HepG2 (cell line): ENCODE data around the gene NR1H3. TPM values are rescaled to one million over a fixed set of nuclear protein-coding genes. Genes with fewer than 3 reads are reported as not detected.

ENCODE experiments used
- ARNT2 ChIP-seq: sonication (generic); formaldehyde crosslinking; IDR thresholded peaks from 2 replicates; pipeline ENCODE4 v1.8.0; 2022; ENCODE audit warnings: mild to moderate bottlenecking, low read depth, missing genetic modification reagents, moderate library complexity
- FOXA3 ChIP-seq: IDR thresholded peaks from 2 replicates; pipeline ENCODE4 v1.6.1; 2016; ENCODE audit warnings: missing genetic modification reagents, missing compliant biosample characterization
- GTF3A ChIP-seq: sonication (generic); formaldehyde crosslinking; conservative IDR thresholded peaks from 2 replicates; pipeline ENCODE4 v1.4.0; 2020; ENCODE audit warnings: mild to moderate bottlenecking, missing genetic modification reagents
- KDM2A ChIP-seq: sonication (generic); formaldehyde crosslinking; IDR thresholded peaks from 2 replicates; pipeline ENCODE4 v1.4.0; 2020; ENCODE audit warnings: low read depth, missing genetic modification reagents, borderline replicate concordance
- MIXL1 ChIP-seq: IDR thresholded peaks from 2 replicates; pipeline ENCODE4 v1.6.1; 2016
- NFE2L2 ChIP-seq: fragments of 150-350 bp; IDR thresholded peaks from 2 replicates; pipeline ENCODE4 v1.6.1; 2014; ENCODE audit warnings: low read length
- RARG ChIP-seq: sonication (generic); formaldehyde crosslinking; IDR thresholded peaks from 2 replicates; pipeline ENCODE4 v1.4.0; 2020; ENCODE audit warnings: low read depth, mild to moderate bottlenecking, missing genetic modification reagents
- SAP130 ChIP-seq: IDR thresholded peaks from 2 replicates; pipeline ENCODE4 v1.6.1; 2016; ENCODE audit warnings: low read depth
- SRY ChIP-seq: sonication (generic); formaldehyde crosslinking; IDR thresholded peaks from 2 replicates; pipeline ENCODE4 v1.8.0; 2022; ENCODE audit warnings: mild to moderate bottlenecking, missing genetic modification reagents
- ZBTB3 ChIP-seq: sonication (generic); formaldehyde crosslinking; IDR thresholded peaks from 2 replicates; pipeline ENCODE4 v1.4.0; 2020; ENCODE audit warnings: low read depth, mild to moderate bottlenecking, moderate library complexity, missing genetic modification reagents, borderline replicate concordance
- ZEB1 ChIP-seq: IDR thresholded peaks from 2 replicates; pipeline ENCODE4 v1.6.1; 2012; ENCODE audit warnings: mild to moderate bottlenecking, low read depth, inconsistent platforms; ENCODE audit not compliant: insufficient replicate concordance
- ZNF235 ChIP-seq: sonication (generic); formaldehyde crosslinking; IDR thresholded peaks from 2 replicates; pipeline ENCODE4 v1.8.1; 2023; ENCODE audit warnings: mild to moderate bottlenecking, missing genetic modification reagents, borderline replicate concordance
- ZNF556 ChIP-seq: sonication (generic); formaldehyde crosslinking; IDR thresholded peaks from 2 replicates; pipeline ENCODE4 v1.4.0; 2020; ENCODE audit warnings: mild to moderate bottlenecking, missing genetic modification reagents, borderline replicate concordance
- ZNF572 ChIP-seq: sonication (generic); formaldehyde crosslinking; IDR thresholded peaks from 2 replicates; pipeline ENCODE4 v1.5.1; 2020; ENCODE audit warnings: mild to moderate bottlenecking, missing genetic modification reagents
- ZSCAN31 ChIP-seq: sonication (generic); formaldehyde crosslinking; IDR thresholded peaks from 2 replicates; pipeline ENCODE4 v1.5.0; 2020; ENCODE audit warnings: low read depth, mild to moderate bottlenecking, missing genetic modification reagents
- polyA plus RNA-seq, 8 experiments: library from polyadenylated mRNA; depleted of rRNA in 3 of 8; stranded (reverse) in 7 of 8; unstranded in 1 of 8; fragments of >200 nt; fragmentation: Illumina TruSeq in 4 of 8; extraction: Trizol in 4 of 8; gene quantifications; 2 replicates each; pipeline versions ENCODE4 v1.2.1 to v1.2.3, GENCODE V29; 2011 to 2016; ENCODE audit warnings: low read depth in 4 of 8, missing spikeins in 1 of 8, mixed read lengths in 1 of 8; ENCODE audit not compliant: insufficient read depth in 1 of 8
- total RNA-seq, 5 experiments: library from RNA; depleted of rRNA; stranded (reverse); fragments of >200 nt; fragmentation: Illumina TruSeq; extraction: Trizol; gene quantifications; 2 replicates each; pipeline ENCODE4 v1.2.3, GENCODE V29; 2016; ENCODE audit warnings: low read depth in 1 of 5
- TF ChIP-seq, protein P1 (sequence below): sonication (generic); formaldehyde crosslinking; IDR thresholded peaks from 2 replicates; pipeline ENCODE4 v1.8.1; 2023; ENCODE audit warnings: mild to moderate bottlenecking, missing genetic modification reagents, borderline replicate concordance
- TF ChIP-seq, protein P2 (sequence below): sonication (generic); formaldehyde crosslinking; IDR thresholded peaks from 2 replicates; pipeline ENCODE4 v1.8.0; 2022; ENCODE audit warnings: missing genetic modification reagents, mild to moderate bottlenecking, moderate library complexity, borderline replicate concordance
- TF ChIP-seq, protein P3 (sequence below): sonication (generic); formaldehyde crosslinking; IDR thresholded peaks from 2 replicates; pipeline ENCODE4 v1.4.0; 2020; ENCODE audit warnings: mild to moderate bottlenecking, missing genetic modification reagents
- TF ChIP-seq, protein P4 (sequence below): sonication (generic); formaldehyde crosslinking; IDR thresholded peaks from 2 replicates; pipeline ENCODE4 v1.5.1; 2020; ENCODE audit warnings: mild to moderate bottlenecking, missing genetic modification reagents, moderate library complexity
- TF ChIP-seq, protein P5 (sequence below): IDR thresholded peaks from 2 replicates; pipeline ENCODE4 v1.6.1; 2016

NR1H3 gene
- total and polyA plus RNA-seq, 2 of the 13 experiments (the other 11 are each of a cell fraction or from before 2014, with no cell fraction given): 41.8 to 102 TPM

DNA sequence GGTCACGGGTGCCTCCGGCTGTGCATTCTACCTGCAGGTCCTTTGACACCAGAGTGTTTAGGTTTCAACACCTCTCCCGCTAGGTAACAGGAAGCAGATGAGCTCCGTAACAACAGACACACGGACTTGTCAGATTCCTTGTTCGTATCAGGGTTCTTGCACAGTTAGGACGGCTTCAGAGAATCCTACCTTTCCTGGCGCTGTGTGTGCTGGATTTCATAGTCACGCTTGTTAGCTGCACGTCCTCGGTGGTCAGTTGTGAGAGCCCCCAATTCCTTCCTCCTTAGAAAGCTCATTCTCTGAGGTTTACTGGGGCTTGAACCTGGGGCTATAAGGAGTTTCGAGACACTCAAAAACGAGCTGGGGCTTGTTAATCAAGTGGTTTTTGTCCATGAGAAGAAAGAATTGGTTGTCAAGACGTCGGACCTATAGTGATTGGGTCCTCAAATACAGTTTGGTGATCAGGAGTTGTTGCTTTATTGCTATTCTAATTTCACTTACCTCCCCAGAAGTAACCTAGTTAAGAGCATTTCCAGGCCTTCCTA lies 42.4 kb upstream of the NR1H3 start (continued):
- TF ChIP-seq, protein P1, sequence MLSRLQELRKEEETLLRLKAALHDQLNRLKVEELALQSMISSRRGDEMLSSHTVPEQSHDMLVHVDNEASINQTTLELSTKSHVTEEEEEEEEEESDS: no peak
- TF ChIP-seq NFE2L2 (no peak), SAP130 (CRISPR knock-in tag) (peak; percentile 32; the same call in 1 of the 2 replicates), ZNF572 (CRISPR knock-in tag) (no peak), ZBTB3 (peak; percentile 63; the same call in 1 of the 2 replicates), ZEB1 (peak; percentile 62), ZNF556 (CRISPR knock-in tag) (peak; percentile 24; the same call in 1 of the 2 replicates), GTF3A (CRISPR knock-in tag) (0 out of 2 replicates have a peak, but pooled peaks have one; percentile 39), ARNT2 (CRISPR knock-in tag) (0 out of 2 replicates have a peak, but pooled peaks have one; percentile 16), MIXL1 (0 out of 2 replicates have a peak, but pooled peaks have one; percentile 2), FOXA3 (CRISPR knock-in tag) (0 out of 2 replicates have a peak, but pooled peaks have one; percentile 6), RARG (CRISPR knock-in tag) (0 out of 2 replicates have a peak, but pooled peaks have one; percentile 46), KDM2A (CRISPR knock-in tag) (0 out of 2 replicates have a peak, but pooled peaks have one; percentile 21), SRY (peak; percentile 76; the same call in 1 of the 2 replicates), ZNF235 (0 out of 2 replicates have a peak, but pooled peaks have one; percentile 11), ZSCAN31 (CRISPR knock-in tag) (no peak)
- TF ChIP-seq, protein P2, sequence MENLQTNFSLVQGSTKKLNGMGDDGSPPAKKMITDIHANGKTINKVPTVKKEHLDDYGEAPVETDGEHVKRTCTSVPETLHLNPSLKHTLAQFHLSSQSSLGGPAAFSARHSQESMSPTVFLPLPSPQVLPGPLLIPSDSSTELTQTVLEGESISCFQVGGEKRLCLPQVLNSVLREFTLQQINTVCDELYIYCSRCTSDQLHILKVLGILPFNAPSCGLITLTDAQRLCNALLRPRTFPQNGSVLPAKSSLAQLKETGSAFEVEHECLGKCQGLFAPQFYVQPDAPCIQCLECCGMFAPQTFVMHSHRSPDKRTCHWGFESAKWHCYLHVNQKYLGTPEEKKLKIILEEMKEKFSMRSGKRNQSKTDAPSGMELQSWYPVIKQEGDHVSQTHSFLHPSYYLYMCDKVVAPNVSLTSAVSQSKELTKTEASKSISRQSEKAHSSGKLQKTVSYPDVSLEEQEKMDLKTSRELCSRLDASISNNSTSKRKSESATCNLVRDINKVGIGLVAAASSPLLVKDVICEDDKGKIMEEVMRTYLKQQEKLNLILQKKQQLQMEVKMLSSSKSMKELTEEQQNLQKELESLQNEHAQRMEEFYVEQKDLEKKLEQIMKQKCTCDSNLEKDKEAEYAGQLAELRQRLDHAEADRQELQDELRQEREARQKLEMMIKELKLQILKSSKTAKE: no peak
- TF ChIP-seq, protein P3, sequence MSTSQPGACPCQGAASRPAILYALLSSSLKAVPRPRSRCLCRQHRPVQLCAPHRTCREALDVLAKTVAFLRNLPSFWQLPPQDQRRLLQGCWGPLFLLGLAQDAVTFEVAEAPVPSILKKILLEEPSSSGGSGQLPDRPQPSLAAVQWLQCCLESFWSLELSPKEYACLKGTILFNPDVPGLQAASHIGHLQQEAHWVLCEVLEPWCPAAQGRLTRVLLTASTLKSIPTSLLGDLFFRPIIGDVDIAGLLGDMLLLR: peak; percentile 73; the same call in 1 of the 2 replicates
- TF ChIP-seq, protein P4, sequence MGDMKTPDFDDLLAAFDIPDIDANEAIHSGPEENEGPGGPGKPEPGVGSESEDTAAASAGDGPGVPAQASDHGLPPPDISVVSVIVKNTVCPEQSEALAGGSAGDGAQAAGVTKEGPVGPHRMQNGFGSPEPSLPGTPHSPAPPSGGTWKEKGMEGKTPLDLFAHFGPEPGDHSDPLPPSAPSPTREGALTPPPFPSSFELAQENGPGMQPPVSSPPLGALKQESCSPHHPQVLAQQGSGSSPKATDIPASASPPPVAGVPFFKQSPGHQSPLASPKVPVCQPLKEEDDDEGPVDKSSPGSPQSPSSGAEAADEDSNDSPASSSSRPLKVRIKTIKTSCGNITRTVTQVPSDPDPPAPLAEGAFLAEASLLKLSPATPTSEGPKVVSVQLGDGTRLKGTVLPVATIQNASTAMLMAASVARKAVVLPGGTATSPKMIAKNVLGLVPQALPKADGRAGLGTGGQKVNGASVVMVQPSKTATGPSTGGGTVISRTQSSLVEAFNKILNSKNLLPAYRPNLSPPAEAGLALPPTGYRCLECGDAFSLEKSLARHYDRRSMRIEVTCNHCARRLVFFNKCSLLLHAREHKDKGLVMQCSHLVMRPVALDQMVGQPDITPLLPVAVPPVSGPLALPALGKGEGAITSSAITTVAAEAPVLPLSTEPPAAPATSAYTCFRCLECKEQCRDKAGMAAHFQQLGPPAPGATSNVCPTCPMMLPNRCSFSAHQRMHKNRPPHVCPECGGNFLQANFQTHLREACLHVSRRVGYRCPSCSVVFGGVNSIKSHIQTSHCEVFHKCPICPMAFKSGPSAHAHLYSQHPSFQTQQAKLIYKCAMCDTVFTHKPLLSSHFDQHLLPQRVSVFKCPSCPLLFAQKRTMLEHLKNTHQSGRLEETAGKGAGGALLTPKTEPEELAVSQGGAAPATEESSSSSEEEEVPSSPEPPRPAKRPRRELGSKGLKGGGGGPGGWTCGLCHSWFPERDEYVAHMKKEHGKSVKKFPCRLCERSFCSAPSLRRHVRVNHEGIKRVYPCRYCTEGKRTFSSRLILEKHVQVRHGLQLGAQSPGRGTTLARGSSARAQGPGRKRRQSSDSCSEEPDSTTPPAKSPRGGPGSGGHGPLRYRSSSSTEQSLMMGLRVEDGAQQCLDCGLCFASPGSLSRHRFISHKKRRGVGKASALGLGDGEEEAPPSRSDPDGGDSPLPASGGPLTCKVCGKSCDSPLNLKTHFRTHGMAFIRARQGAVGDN (CRISPR knock-in tag): peak; percentile 34; the same call in 1 of the 2 replicates
- TF ChIP-seq, protein P5, sequence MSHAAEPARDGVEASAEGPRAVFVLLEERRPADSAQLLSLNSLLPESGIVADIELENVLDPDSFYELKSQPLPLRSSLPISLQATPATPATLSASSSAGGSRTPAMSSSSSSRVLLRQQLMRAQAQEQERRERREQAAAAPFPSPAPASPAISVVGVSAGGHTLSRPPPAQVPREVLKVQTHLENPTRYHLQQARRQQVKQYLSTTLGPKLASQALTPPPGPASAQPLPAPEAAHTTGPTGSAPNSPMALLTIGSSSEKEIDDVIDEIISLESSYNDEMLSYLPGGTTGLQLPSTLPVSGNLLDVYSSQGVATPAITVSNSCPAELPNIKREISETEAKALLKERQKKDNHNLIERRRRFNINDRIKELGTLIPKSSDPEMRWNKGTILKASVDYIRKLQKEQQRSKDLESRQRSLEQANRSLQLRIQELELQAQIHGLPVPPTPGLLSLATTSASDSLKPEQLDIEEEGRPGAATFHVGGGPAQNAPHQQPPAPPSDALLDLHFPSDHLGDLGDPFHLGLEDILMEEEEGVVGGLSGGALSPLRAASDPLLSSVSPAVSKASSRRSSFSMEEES (CRISPR knock-in tag): 0 out of 2 replicates have a peak, but pooled peaks have one; percentile 31
